Measurements from ENCODE around the gene ERC2. TPM values are rescaled to one million over a fixed set of nuclear protein-coding genes. Genes with fewer than 3 reads are reported as not detected.

Gene ERC2
- total RNA-seq, 4 donors from 2014 or later, result 5.3 to 8.8 (median 7.8) TPM

DNA sequence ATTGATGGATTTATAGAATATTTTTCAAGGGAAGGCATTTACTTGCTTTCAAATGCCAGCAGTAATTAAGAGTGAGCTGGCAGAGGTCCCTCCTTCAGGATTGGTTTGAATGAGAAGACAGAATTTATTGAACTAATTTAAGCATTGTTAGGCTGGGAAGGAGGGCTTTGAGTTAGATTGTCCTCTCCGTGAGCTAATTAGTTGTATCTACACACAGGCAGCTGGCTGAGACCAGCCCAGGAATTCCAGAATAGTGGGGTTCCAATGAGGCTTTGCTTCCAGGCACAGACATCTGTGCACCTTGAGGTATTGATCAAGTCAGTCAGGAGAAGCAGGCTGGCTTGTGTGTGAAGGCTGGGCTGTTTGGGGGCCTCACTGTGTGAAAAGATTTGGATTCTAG lies 857.1 kb downstream of the ERC2 start:
- Histone ChIP-seq H3K36me3 (no peaks in the 10 kb centered on the region), H3K4me1 (peaks cover 0 to 9% of the 10 kb centered on the region in 2 donors), H3K27me3 (no peaks in the 10 kb centered on the region), H3K4me3 (replicated peaks in 1 of 3) (no peak overlapping the region), H3K27ac (no peak overlapping the region), H3K9me3 (no peaks in the 10 kb centered on the region)
- intact Hi-C loops (cut with DNase I), result no loop called here
- 92 to 95% methylated on average over 1 of the region's 1 CpG for WGBS, 2 donors
- no peak for TF ChIP-seq POLR2A (IDR thresholded peaks at IDR 0.05)
- TF ChIP-seq, protein P1, sequence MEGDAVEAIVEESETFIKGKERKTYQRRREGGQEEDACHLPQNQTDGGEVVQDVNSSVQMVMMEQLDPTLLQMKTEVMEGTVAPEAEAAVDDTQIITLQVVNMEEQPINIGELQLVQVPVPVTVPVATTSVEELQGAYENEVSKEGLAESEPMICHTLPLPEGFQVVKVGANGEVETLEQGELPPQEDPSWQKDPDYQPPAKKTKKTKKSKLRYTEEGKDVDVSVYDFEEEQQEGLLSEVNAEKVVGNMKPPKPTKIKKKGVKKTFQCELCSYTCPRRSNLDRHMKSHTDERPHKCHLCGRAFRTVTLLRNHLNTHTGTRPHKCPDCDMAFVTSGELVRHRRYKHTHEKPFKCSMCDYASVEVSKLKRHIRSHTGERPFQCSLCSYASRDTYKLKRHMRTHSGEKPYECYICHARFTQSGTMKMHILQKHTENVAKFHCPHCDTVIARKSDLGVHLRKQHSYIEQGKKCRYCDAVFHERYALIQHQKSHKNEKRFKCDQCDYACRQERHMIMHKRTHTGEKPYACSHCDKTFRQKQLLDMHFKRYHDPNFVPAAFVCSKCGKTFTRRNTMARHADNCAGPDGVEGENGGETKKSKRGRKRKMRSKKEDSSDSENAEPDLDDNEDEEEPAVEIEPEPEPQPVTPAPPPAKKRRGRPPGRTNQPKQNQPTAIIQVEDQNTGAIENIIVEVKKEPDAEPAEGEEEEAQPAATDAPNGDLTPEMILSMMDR (IDR thresholded peaks at IDR 0.05), result no peak
- DNase-seq, result no peak

DNA sequence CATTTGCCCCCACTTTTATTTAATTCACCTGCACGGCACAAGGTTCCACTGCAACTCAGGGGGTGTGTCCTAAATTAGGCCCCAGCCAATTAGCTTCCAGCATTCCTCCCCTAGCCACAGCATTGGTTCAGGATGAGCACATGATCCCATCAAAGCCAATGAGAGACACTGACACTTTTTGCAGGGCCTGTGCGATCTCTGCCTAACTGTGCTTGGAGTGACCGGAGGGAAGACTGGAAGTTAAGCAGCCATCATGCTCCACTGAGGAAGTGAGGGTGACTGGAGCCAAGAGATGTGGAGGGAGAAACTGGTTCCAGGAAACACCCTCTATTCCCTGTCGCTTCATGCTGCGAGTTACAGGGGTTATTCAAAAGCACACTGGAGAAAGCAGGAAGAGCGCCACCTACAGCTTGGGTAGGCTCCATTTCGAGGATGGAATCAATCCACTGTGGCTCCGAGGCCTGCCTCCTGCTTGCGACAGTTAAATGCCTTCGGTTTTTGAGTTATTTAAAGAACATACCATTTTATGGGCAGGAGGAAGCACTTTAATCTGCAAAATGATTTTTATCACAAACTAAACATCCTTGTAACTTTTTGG lies 858.9 kb downstream of the ERC2 start:
- Histone ChIP-seq H3K36me3 (no peaks in the 10 kb centered on the region), H3K27ac (no peak overlapping the region), H3K27me3 (no peaks in the 10 kb centered on the region), H3K4me3 (replicated peaks in 1 of 3) (no peak overlapping the region), H3K9me3 (no peaks in the 10 kb centered on the region), H3K4me1 (peaks cover 0 to 9% of the 10 kb centered on the region in 2 donors)
- whole genome bisulfite sequencing, 2 donors, result 86 to 89% methylated on average over 10 of the region's 10 CpGs
- intact Hi-C loops (cut with DNase I), result no loop called here
- no peak for DNase-seq
- TF ChIP-seq, protein P1 (IDR thresholded peaks at IDR 0.05), result no peak
- no peak for TF ChIP-seq POLR2A (IDR thresholded peaks at IDR 0.05)

DNA sequence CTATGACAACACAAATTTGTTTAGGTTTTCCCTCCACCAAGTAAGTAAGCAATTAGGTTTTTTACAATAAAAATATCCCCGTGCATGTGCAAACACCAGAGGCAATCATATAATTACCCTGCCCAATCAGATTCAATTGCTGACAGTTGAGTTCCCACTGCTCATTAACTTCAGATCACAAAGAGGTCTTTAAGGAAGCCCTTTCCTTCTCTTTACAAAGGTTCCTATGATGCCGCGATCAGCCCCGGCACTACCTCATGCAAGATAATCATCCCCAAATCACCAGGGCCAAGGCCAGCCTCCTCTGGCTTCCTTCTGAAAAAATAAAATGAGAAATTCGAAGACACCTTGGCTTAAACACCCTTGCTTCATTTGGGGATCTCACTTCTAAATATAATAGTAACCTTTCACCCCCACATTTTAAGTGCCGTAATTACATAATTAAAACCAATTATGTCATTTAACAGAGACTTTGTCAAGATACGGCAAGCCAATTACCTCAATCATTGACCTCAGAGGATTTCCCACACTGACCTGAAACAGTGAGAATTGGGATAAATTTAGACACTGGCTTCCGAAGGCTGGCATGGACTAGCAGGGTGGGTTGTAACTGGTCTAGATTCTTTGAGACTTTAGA lies 859.8 kb downstream of the ERC2 start:
- Histone ChIP-seq H3K27ac (no peak overlapping the region), H3K27me3 (no peaks in the 10 kb centered on the region), H3K4me3 (replicated peaks in 1 of 3) (no peak overlapping the region), H3K9me3 (no peaks in the 10 kb centered on the region), H3K36me3 (no peaks in the 10 kb centered on the region), H3K4me1 (peaks cover 0 to 9% of the 10 kb centered on the region in 2 donors)
- WGBS, 2 donors, result 89 to 93% methylated on average over 8 of the region's 8 CpGs
- TF ChIP-seq POLR2A (IDR thresholded peaks at IDR 0.05), result no peak
- TF ChIP-seq, protein P1 (IDR thresholded peaks at IDR 0.05), result no peak
- DNase-seq, result no peak
- intact Hi-C loops (cut with DNase I), result no loop called here

DNA sequence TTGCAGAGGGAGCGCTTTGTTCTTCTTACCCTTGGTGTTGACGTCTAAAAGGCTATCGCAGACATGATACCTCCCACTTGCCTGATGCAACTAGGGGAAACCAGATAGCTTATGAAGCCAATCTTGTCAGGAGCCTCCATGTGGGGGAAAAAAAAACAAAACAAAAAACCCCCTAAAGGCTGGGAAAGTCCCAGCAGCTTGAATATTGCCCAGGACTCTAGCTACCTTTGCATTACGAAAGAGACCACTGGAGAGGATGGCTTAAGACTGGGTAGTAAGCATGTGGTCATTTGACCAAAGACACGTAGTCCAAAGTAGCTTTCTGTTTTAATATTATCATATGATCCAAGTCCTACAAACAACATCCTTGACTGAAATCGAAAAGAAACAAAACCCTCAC lies 860.4 kb downstream of the ERC2 start:
- no peaks in the 10 kb centered on the region for H3K36me3 ChIP-seq
- WGBS, 2 donors, result 89 to 93% methylated on average over 6 of the region's 6 CpGs
- no peak overlapping the region for H3K4me3 ChIP-seq (replicated peaks in 1 of 3)
- no peak for DNase-seq
- no peaks in the 10 kb centered on the region for H3K27me3 ChIP-seq
- H3K4me1 ChIP-seq, result peaks cover 0 to 9% of the 10 kb centered on the region in 2 donors
- no peaks in the 10 kb centered on the region for H3K9me3 ChIP-seq
- TF ChIP-seq POLR2A (IDR thresholded peaks at IDR 0.05), result no peak
- TF ChIP-seq, protein P1 (IDR thresholded peaks at IDR 0.05), result no peak
- H3K27ac ChIP-seq, result no peak overlapping the region
- intact Hi-C loops (cut with DNase I), result no loop called here

DNA sequence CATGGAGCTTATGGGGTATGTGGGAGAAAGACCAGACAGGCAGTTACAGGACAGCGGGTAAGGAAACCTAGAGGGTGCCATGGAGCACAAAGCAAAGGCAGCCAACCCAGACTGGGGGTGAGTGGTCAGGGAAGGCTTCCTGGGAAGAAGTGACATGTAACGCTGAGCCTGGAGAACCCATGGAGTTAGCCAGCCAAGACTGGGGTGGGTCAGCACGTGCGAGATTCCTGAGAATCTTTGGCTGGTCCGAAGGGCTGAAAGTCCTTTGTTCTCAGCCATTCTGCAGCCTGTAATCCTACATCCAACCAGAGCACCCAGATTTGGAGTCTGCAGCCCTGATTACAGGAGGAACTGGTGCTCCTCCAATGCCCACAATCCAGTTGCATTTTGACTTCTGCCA lies 861.1 kb downstream of the ERC2 start:
- 86 to 92% methylated on average over 5 of the region's 5 CpGs for WGBS, 2 donors
- intact Hi-C loops (cut with DNase I), result no loop called here
- TF ChIP-seq POLR2A (IDR thresholded peaks at IDR 0.05), result no peak
- TF ChIP-seq, protein P1 (IDR thresholded peaks at IDR 0.05), result no peak
- no peaks in the 10 kb centered on the region for H3K9me3 ChIP-seq
- no peak overlapping the region for H3K27ac ChIP-seq
- H3K4me3 ChIP-seq (replicated peaks in 1 of 3), result no peak overlapping the region
- no peak for DNase-seq
- H3K4me1 ChIP-seq, result peaks cover 0 to 8% of the 10 kb centered on the region in 2 donors
- H3K36me3 ChIP-seq, result no peaks in the 10 kb centered on the region
- H3K27me3 ChIP-seq, result no peaks in the 10 kb centered on the region
